DND-41 (cell line): ENCODE measurements around the gene ANKRD35.

Experiments used
- ATAC-seq: fragments of 200-7000 bp; cut with Tn5 transposase; 3 replicates; pipeline ENCODE4 v1.9.1; 2021; ENCODE audit warnings: low read depth; ENCODE audit not compliant: insufficient read depth
- DNase-seq: peaks from one replicate; pipeline ENCODE4 v3.0.0-alpha.2; 2020
- H2AFZ ChIP-seq: 2 replicates; pipeline ENCODE4 v1.6.0; 2012; ENCODE audit warnings: low read depth, low read length
- H3K27ac ChIP-seq: 2 replicates; pipeline ENCODE4 v1.5.1; 2012; ENCODE audit warnings: low read length, inconsistent platforms
- H3K27me3 ChIP-seq: fragments of 200-600 bp; sonication (generic); 2 replicates; pipeline ENCODE4 v1.6.0; 2012; ENCODE audit warnings: low read length, mild to moderate bottlenecking, inconsistent platforms; ENCODE audit not compliant: insufficient read depth, poor library complexity
- H3K36me3 ChIP-seq: 2 replicates; pipeline ENCODE4 v1.5.1; 2012; ENCODE audit warnings: low read length, inconsistent platforms; ENCODE audit not compliant: insufficient read depth
- H3K4me1 ChIP-seq: 2 replicates; pipeline ENCODE4 v1.5.1; 2012; ENCODE audit warnings: mild to moderate bottlenecking, low read length; ENCODE audit not compliant: insufficient read depth
- H3K4me2 ChIP-seq: 2 replicates; pipeline ENCODE4 v1.6.0; 2012; ENCODE audit warnings: mild to moderate bottlenecking, moderate library complexity, low read length, inconsistent platforms; ENCODE audit not compliant: insufficient read depth
- H3K4me3 ChIP-seq, 2 experiments: fragments of 200-600 bp in 1 of 2; shearing (Covaris generic) in 1 of 2; 2 replicates each; pipeline ENCODE4 v1.5.1; 2012 to 2016; ENCODE audit warnings: inconsistent platforms in 2 of 2, low read length in 2 of 2, mild to moderate bottlenecking in 2 of 2, low read depth in 1 of 2, moderate library complexity in 1 of 2
- H3K79me2 ChIP-seq: 2 replicates; pipeline ENCODE4 v1.6.0; 2012; ENCODE audit warnings: low read length, inconsistent platforms; ENCODE audit not compliant: insufficient read depth
- H3K9ac ChIP-seq: 2 replicates; pipeline ENCODE4 v1.6.0; 2012; ENCODE audit warnings: low read depth, mild to moderate bottlenecking, inconsistent platforms, low read length, moderate library complexity
- H3K9me3 ChIP-seq: 2 replicates; pipeline ENCODE4 v1.5.1; 2012; ENCODE audit warnings: low read length, moderate library complexity, mild to moderate bottlenecking, inconsistent platforms; ENCODE audit not compliant: insufficient read depth, severe bottlenecking
- H4K20me1 ChIP-seq: 2 replicates; pipeline ENCODE4 v1.6.0; 2012; ENCODE audit warnings: low read length; ENCODE audit not compliant: insufficient read depth
- EZH2 ChIP-seq: IDR thresholded peaks from 3 replicates; pipeline ENCODE4 v1.6.1; 2012; ENCODE audit warnings: borderline replicate concordance, low read depth, mild to moderate bottlenecking, moderate library complexity, low read length, inconsistent platforms; ENCODE audit not compliant: severe bottlenecking
- TF ChIP-seq, protein P1 (sequence below): IDR thresholded peaks from 2 replicates; pipeline ENCODE4 v1.5.1; 2012; ENCODE audit warnings: borderline replicate concordance, low read length, moderate library complexity, mild to moderate bottlenecking; ENCODE audit not compliant: poor library complexity, severe bottlenecking; ENCODE audit errors: extremely low read depth

ANKRD35 gene

DNA sequence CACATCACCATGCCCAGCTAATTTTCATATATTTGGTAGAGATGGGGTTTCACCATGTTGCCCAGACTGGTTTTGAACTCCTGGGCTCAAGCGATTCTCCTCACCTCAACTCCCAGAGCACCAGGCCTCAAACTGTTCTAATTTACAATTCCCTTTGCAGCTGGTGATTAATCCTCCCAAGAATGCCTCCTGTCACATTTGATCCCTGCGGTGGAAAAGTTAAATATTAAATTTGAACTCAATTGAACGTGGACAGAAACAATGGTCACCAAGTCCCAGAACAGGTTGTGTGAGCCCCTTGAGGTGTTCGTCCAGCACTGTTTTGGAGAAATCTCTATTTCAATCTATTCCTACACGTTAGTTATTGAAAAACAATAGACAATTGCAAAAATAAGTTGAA, 2.0 kb upstream of the ANKRD35 start:
- Histone ChIP-seq H3K4me1 (peaks cover 14% of the 10 kb centered on the region), H3K9ac (no peak overlapping the region), H3K9me3 (no peaks in the 10 kb centered on the region), H3K27ac (no peak overlapping the region), H3K36me3 (no peaks in the 10 kb centered on the region), H3K27me3 (peaks cover 30% of the 10 kb centered on the region), H4K20me1 (no peaks in the 10 kb centered on the region), H2AFZ (no peak overlapping the region), H3K79me2 (no peaks in the 10 kb centered on the region), H3K4me3 (no peak overlapping the region), H3K4me2 (no peak overlapping the region)
- ATAC-seq (no peak), DNase-seq (no peak)
- TF ChIP-seq, protein P1, sequence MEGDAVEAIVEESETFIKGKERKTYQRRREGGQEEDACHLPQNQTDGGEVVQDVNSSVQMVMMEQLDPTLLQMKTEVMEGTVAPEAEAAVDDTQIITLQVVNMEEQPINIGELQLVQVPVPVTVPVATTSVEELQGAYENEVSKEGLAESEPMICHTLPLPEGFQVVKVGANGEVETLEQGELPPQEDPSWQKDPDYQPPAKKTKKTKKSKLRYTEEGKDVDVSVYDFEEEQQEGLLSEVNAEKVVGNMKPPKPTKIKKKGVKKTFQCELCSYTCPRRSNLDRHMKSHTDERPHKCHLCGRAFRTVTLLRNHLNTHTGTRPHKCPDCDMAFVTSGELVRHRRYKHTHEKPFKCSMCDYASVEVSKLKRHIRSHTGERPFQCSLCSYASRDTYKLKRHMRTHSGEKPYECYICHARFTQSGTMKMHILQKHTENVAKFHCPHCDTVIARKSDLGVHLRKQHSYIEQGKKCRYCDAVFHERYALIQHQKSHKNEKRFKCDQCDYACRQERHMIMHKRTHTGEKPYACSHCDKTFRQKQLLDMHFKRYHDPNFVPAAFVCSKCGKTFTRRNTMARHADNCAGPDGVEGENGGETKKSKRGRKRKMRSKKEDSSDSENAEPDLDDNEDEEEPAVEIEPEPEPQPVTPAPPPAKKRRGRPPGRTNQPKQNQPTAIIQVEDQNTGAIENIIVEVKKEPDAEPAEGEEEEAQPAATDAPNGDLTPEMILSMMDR, result no peak
- TF ChIP-seq EZH2, result no peak

- Histone ChIP-seq H3K4me3 (no peak overlapping the region), H3K36me3 (no peaks in the 10 kb centered on the region), H3K9ac (no peak overlapping the region), H3K79me2 (no peaks in the 10 kb centered on the region), H3K27ac (no peak overlapping the region), H3K4me1 (peaks cover 14% of the 10 kb centered on the region), H3K27me3 (peaks cover 31% of the 10 kb centered on the region), H2AFZ (no peak overlapping the region), H3K4me2 (no peak overlapping the region), H3K9me3 (no peaks in the 10 kb centered on the region), H4K20me1 (no peaks in the 10 kb centered on the region)
- DNase-seq (no peak), ATAC-seq (no peak)
- no peak for TF ChIP-seq EZH2
- TF ChIP-seq, protein P1, result no peak
Measured at GRCh38 chr1:145886816-145887215, 1.1 kb upstream of the ANKRD35 start.

DNA sequence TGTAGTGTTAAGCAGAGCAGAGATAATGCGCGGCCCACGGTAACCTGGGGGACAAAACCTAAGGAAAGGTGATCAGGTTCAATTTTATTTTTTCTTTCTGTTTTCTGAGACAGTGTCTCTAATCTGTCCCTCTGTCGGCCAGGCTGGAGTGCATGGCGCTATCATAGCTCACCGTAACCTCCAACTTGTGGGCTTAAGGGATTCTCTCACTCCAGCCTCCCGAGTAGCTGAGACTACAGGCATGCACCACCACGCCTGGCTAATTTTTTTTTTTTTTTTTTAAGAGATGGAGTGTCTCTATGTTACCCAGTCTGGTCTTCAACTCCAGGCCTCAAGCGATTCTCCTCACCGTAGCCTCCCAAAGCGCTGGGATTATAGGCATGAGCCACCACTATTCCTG, 724 bp upstream of the ANKRD35 start:
- Histone ChIP-seq H4K20me1 (no peaks in the 10 kb centered on the region), H3K27ac (no peak overlapping the region), H2AFZ (no peak overlapping the region), H3K27me3 (peaks cover 31% of the 10 kb centered on the region), H3K36me3 (no peaks in the 10 kb centered on the region), H3K9ac (no peak overlapping the region), H3K9me3 (no peaks in the 10 kb centered on the region), H3K4me1 (peaks cover 14% of the 10 kb centered on the region), H3K4me2 (peak overlapping the region; percentile 76), H3K79me2 (no peaks in the 10 kb centered on the region), H3K4me3 (no peak overlapping the region)
- DNase-seq (no peak), ATAC-seq (no peak)
- TF ChIP-seq EZH2, result no peak
- TF ChIP-seq, protein P1, result no peak

- H3K79me2 ChIP-seq, result no peaks in the 10 kb centered on the region
- no peaks in the 10 kb centered on the region for H4K20me1 ChIP-seq
- H3K9ac ChIP-seq, result no peak overlapping the region
- ATAC-seq (no peak), DNase-seq (no peak)
- H3K36me3 ChIP-seq, result no peaks in the 10 kb centered on the region
- H3K27me3 ChIP-seq, result peaks cover 31% of the 10 kb centered on the region
- H3K4me1 ChIP-seq, result peaks cover 14% of the 10 kb centered on the region
- no peak overlapping the region for H3K4me2 ChIP-seq
- no peak overlapping the region for H2AFZ ChIP-seq
- H3K9me3 ChIP-seq, result no peaks in the 10 kb centered on the region
- H3K27ac ChIP-seq, result no peak overlapping the region
- no peak overlapping the region for H3K4me3 ChIP-seq
- TF ChIP-seq, protein P1, result no peak
- peak; percentile 2 for TF ChIP-seq EZH2
Measured at GRCh38 chr1:145884675-145885074, 991 bp downstream of the ANKRD35 start.
